B cell (primary cell): ENCODE results near the gene MVD. TPM values are rescaled to one million over a fixed set of nuclear protein-coding genes. Genes with fewer than 3 reads are reported as not detected.

Experiments used
- ATAC-seq: fragments of 200-7000 bp; cut with Tn5 transposase; one replicate; pipeline ENCODE4 v1.10.0; 2021; ENCODE audit warnings: low read depth, mild to moderate bottlenecking, moderate number of reproducible peaks, moderate library complexity
- CTCF ChIA-PET: fragments of 350-600 bp; sonication (Branson Sonifier 250); formaldehyde crosslinking; loops from one replicate; lab custom pipeline; 2021; ENCODE audit warnings: antibody characterized with exemption, inconsistent platforms; lab: Charles Lee
- POLR2A ChIA-PET: fragments of 350-600 bp; sonication (Branson Sonifier 250); formaldehyde crosslinking; loops from one replicate; lab custom pipeline; 2021; ENCODE audit warnings: antibody characterized with exemption; lab: Charles Lee
- DNase-seq: peaks from one replicate; pipeline ENCODE4 v3.0.0; 2013
- H2AFZ ChIP-seq: 2 replicates; pipeline ENCODE4 v1.6.1; 2012; ENCODE audit warnings: mild to moderate bottlenecking, low read depth, low read length; ENCODE audit not compliant: insufficient read depth, poor library complexity, severe bottlenecking
- H3K27ac ChIP-seq, 2 donors: 1 replicate in 1 of 2; 2 replicates in 1 of 2; pipeline ENCODE4 v1.5.1; 2012 to 2013; ENCODE audit warnings: low read length in 2 of 2, mild to moderate bottlenecking in 2 of 2, moderate library complexity in 1 of 2
- H3K27me3 ChIP-seq, 4 experiments: fragments of 200-600 bp in 1 of 4; sonication (generic) in 1 of 4; replicated peaks in 1 of 4; 1 replicate in 2 of 4; 2 replicates in 2 of 4; pipeline versions ENCODE4 v1.6.1 to v1.7.0; 2013 to 2016; ENCODE audit warnings: low read length in 3 of 4, mild to moderate bottlenecking in 2 of 4, mixed read lengths in 1 of 4, moderate library complexity in 1 of 4; ENCODE audit not compliant: insufficient read depth in 4 of 4, control insufficient read depth in 3 of 4; ENCODE audit errors: control extremely low read depth in 1 of 4
- H3K36me3 ChIP-seq, 2 experiments: replicated peaks in 1 of 2; 1 replicate in 1 of 2; 2 replicates in 1 of 2; pipeline versions ENCODE4 v1.6.1 to v1.7.1; 2013; ENCODE audit warnings: low read length in 1 of 2; ENCODE audit not compliant: insufficient read depth in 2 of 2, control insufficient read depth in 1 of 2; ENCODE audit errors: control extremely low read depth in 1 of 2, extremely low read depth in 1 of 2
- H3K4me1 ChIP-seq, 2 donors: fragments of 200-600 bp in 1 of 2; sonication (generic) in 1 of 2; 1 replicate in 1 of 2; 2 replicates in 1 of 2; pipeline versions ENCODE4 v1.5.1 to v1.6.1; 2013 to 2017; ENCODE audit warnings: low read length in 2 of 2; ENCODE audit not compliant: control insufficient read depth in 2 of 2, insufficient read depth in 2 of 2
- H3K4me2 ChIP-seq: replicated peaks from 2 replicates; pipeline ENCODE3; 2012; ENCODE audit warnings: mild to moderate bottlenecking, low read depth, low read length; ENCODE audit not compliant: poor library complexity, severe bottlenecking
- H3K4me3 ChIP-seq, 5 experiments: fragments of 200-600 bp in 1 of 5; sonication (generic) in 1 of 5; 1 replicate in 3 of 5; 2 replicates in 2 of 5; pipeline versions ENCODE4 v1.5.1 to v1.7.0; 2011 to 2016; ENCODE audit warnings: low read length in 4 of 5, mild to moderate bottlenecking in 4 of 5, low read depth in 2 of 5, control low read depth in 1 of 5, moderate library complexity in 1 of 5; ENCODE audit not compliant: insufficient read depth in 1 of 5; ENCODE audit errors: control extremely low read depth in 1 of 5, extremely low read depth in 1 of 5
- H3K79me2 ChIP-seq: fragments of 200-600 bp; sonication (generic); one replicate; pipeline ENCODE4 v1.6.0; 2016; ENCODE audit warnings: low read length; ENCODE audit not compliant: control insufficient read depth, insufficient read depth
- H3K9ac ChIP-seq: fragments of 200-600 bp; sonication (generic); 2 replicates; pipeline ENCODE4 v1.6.1; 2017; ENCODE audit warnings: mild to moderate bottlenecking, low read length, moderate library complexity
- H3K9me3 ChIP-seq, 3 donors: one replicate each; pipeline versions ENCODE4 v1.6.1 to v1.7.1; 2013; ENCODE audit warnings: low read length in 2 of 3; ENCODE audit not compliant: control insufficient read depth in 2 of 3, insufficient read depth in 1 of 3; ENCODE audit errors: control extremely low read depth in 1 of 3
- H4K20me1 ChIP-seq: 2 replicates; pipeline ENCODE4 v1.6.0; 2012; ENCODE audit warnings: mild to moderate bottlenecking, low read length; ENCODE audit not compliant: insufficient read depth, control insufficient read depth, poor library complexity, severe bottlenecking
- H3K27ac Mint-ChIP-seq: one replicate; pipeline ENCODE4 v1.8.0; 2021; ENCODE audit warnings: mixed read lengths
- H3K27me3 Mint-ChIP-seq: one replicate; pipeline ENCODE4 v1.8.0; 2021; ENCODE audit warnings: mixed read lengths
- H3K4me1 Mint-ChIP-seq: one replicate; pipeline ENCODE4 v1.8.0; 2021; ENCODE audit warnings: mixed read lengths
- H3K4me3 Mint-ChIP-seq: one replicate; pipeline ENCODE4 v1.8.0; 2021; ENCODE audit warnings: mixed read lengths
- H3K9me3 Mint-ChIP-seq: one replicate; pipeline ENCODE4 v1.8.0; 2022; ENCODE audit warnings: mixed read lengths; ENCODE audit not compliant: insufficient read depth
- EZH2 ChIP-seq: IDR thresholded peaks from 2 replicates; pipeline ENCODE4 v1.6.1; 2012; ENCODE audit warnings: borderline replicate concordance, low read depth, mild to moderate bottlenecking, moderate library complexity, low read length; ENCODE audit not compliant: insufficient read depth, poor library complexity, severe bottlenecking
- WGBS: methylation state at CpG from one replicate; pipeline ENCODE4 v1.1.5; 2013; ENCODE audit warnings: missing lambda C conversion rate; ENCODE audit not compliant: insufficient coverage; 5-methylcytosine and 5-hydroxymethylcytosine counted together
- intact Hi-C: fragments of 100-400 bp; cut with micrococcal nuclease; formaldehyde crosslinking; loops from one replicate; pipeline ENCODE4 v1.10.0; 2022
- polyA plus RNA-seq: library from polyadenylated mRNA; depleted of rRNA; stranded (reverse); fragments of >200 nt; gene quantifications from 2 replicates; pipeline ENCODE4 v1.2.3, GENCODE V29; 2012
- total RNA-seq, 2 donors: library from RNA; stranded (reverse); fragments of 120-200 nt in 1 of 2; gene quantifications; 1 replicate in 1 of 2; 2 replicates in 1 of 2; pipeline versions ENCODE4 v1.2.3 to v1.2.4, GENCODE V29; 2013 to 2022
- TF ChIP-seq, protein P1 (sequence below): fragments of 200-600 bp; IDR thresholded peaks from one replicate; pipeline ENCODE4 v1.8.0; 2022; ENCODE audit warnings: antibody characterized with exemption, mild to moderate bottlenecking

The MVD gene
- total and polyA plus RNA-seq, 2 donors (not counting 1 experiment from before 2014, with no cell fraction given): 40.9 to 95.4 TPM

DNA sequence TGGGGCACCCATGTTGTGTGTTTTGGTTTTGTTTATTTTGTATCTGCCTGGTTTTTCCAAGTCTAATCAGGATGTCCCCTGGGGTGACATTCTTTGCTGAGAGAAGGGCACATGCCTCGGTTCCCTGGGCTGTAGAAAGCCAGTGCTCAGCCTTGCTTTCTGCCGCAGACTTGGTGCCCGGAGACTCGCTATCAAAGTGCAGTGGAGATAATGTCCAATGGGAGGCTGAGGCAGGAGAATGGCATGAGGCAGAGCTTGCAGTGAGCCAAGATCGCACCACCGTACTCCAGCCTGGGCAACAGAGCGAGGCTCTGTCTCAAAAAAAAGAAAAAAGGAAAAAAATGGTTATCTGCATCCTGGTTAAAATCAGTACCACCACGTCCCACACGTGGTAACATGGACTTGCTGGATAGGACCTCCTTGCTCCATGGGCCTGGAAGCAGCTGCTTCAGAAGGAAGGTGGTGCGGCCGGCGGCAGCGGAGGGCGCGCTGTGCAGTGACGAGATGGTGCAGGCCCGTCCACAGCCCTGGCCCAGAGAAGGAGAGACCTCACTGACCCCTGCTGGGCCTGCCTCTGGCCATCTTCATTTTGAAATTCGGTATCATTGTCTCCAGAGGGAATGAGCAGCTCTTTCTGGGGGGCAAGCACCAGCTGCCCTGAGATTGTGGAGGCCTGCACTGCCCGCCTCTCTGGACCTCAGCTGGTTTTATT is 43.8 kb downstream of the MVD start:
- H3K4me2 ChIP-seq: no peak overlapping the region
- TF ChIP-seq EZH2: no peak
- TF ChIP-seq, protein P1, sequence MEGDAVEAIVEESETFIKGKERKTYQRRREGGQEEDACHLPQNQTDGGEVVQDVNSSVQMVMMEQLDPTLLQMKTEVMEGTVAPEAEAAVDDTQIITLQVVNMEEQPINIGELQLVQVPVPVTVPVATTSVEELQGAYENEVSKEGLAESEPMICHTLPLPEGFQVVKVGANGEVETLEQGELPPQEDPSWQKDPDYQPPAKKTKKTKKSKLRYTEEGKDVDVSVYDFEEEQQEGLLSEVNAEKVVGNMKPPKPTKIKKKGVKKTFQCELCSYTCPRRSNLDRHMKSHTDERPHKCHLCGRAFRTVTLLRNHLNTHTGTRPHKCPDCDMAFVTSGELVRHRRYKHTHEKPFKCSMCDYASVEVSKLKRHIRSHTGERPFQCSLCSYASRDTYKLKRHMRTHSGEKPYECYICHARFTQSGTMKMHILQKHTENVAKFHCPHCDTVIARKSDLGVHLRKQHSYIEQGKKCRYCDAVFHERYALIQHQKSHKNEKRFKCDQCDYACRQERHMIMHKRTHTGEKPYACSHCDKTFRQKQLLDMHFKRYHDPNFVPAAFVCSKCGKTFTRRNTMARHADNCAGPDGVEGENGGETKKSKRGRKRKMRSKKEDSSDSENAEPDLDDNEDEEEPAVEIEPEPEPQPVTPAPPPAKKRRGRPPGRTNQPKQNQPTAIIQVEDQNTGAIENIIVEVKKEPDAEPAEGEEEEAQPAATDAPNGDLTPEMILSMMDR: no peak
- Mint-ChIP-seq H3K4me3 (no peak overlapping the region), H3K27me3 (no peaks in the 10 kb centered on the region), H3K9me3 (no peaks in the 10 kb centered on the region), H3K27ac (no peak overlapping the region), H3K4me1 (no peaks in the 10 kb centered on the region)
- DNase-seq: no peak
- peaks cover 0 to 54% of the 10 kb centered on the region in 2 experiments for H3K36me3 ChIP-seq
- no peaks in the 10 kb centered on the region for H3K9me3 ChIP-seq
- peaks cover 61% of the 10 kb centered on the region for H3K79me2 ChIP-seq
- no peak overlapping the region for H3K4me3 ChIP-seq
- no peak overlapping the region for H2AFZ ChIP-seq
- no peak for ATAC-seq
- H3K27me3 ChIP-seq: no peaks in the 10 kb centered on the region
- H3K4me1 ChIP-seq: no peaks in the 10 kb centered on the region
- ChIA-PET POLR2A (interaction anchor here (0.6 to 1.8 kb wide), 2 partner anchors 11 to 14 kb away, joined by 4 to 6 read pairs; no protein-coding TSS in a partner anchor), CTCF (no interaction called here)
- WGBS: 97% methylated on average over 19 of the region's 19 CpGs
- no peak overlapping the region for H3K9ac ChIP-seq
- H4K20me1 ChIP-seq: peaks cover 86% of the 10 kb centered on the region
- no peak overlapping the region for H3K27ac ChIP-seq
- intact Hi-C loops: no loop called here

DNA sequence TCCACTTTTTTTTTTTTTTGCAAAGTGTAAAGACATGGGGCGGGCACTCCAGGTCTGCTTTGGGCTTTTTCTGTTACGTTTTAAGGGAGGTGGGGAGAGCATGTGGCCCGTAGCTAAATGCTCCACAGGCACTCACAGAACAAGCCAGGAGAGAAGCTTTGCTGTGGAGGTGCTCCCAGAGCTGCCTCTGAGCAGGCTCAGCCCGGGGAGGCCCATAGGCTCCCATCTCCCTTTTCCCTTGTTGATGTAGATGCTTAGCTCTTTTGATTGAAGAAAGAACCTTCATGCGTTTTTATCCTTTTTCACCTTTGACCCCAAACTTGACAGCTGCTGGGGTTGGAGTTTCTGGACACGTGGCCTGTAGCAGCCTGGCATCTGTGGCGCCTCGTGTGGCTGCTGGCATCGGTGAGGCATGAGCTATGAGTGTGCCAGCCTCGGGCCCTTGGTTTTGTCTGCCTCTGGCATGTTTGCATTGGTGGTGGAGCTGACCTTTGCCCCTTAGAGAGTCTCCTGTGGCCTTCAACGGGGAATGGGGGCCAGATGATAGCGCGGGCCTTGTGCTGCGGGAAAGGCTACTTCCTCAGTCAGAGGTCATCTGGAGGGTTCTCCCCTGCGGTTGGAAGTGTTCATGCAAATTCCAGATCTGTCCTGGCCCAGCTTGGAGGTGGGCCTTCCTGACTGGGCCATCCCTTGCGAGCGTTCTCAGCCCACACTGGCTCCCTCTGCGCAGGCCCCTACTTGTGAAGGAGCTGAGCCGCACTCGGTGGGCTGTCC is 44.5 kb downstream of the MVD start:
- Histone ChIP-seq H3K79me2 (peaks cover 67% of the 10 kb centered on the region), H3K9me3 (no peaks in the 10 kb centered on the region), H3K9ac (no peak overlapping the region), H4K20me1 (peaks cover 86% of the 10 kb centered on the region), H3K4me1 (no peaks in the 10 kb centered on the region), H2AFZ (no peak overlapping the region), H3K4me2 (no peak overlapping the region), H3K27me3 (no peaks in the 10 kb centered on the region), H3K4me3 (no peak overlapping the region), H3K36me3 (peaks cover 0 to 52% of the 10 kb centered on the region in 2 experiments), H3K27ac (no peak overlapping the region)
- CTCF ChIA-PET: no interaction called here
- 95% methylated on average over 19 of the region's 20 CpGs for WGBS
- H3K4me1 Mint-ChIP-seq: no peaks in the 10 kb centered on the region
- intact Hi-C loops: no loop called here
- no peak overlapping the region for H3K4me3 Mint-ChIP-seq
- no peak overlapping the region for H3K27ac Mint-ChIP-seq
- POLR2A ChIA-PET: no interaction called here
- ATAC-seq: no peak
- TF ChIP-seq EZH2: no peak
- TF ChIP-seq, protein P1: no peak
- H3K27me3 Mint-ChIP-seq: no peaks in the 10 kb centered on the region
- DNase-seq: no peak
- no peaks in the 10 kb centered on the region for H3K9me3 Mint-ChIP-seq
